Stomach (tissue), 9 donors: ENCODE data around the gene NOSTRIN. TPM values are rescaled to one million over a fixed set of nuclear protein-coding genes. Genes with fewer than 3 reads are reported as not detected.
A peak's percentile ranks its signal among the peaks of the same experiment; 100 is the strongest.

ENCODE experiments used
- DNase-seq, 2 donors: peaks; one replicate each; pipeline versions ENCODE4 v3.0.0 to v3.0.0-alpha.2; 2013 to 2019
- H3K27ac ChIP-seq, 5 donors: fragments of 200-600 bp in 4 of 5; sonication (generic) in 4 of 5; one replicate each; pipeline ENCODE4 v1.5.1; 2013 to 2019; ENCODE audit warnings: mild to moderate bottlenecking in 1 of 5, moderate library complexity in 1 of 5
- H3K27me3 ChIP-seq, 3 donors: fragments of 200-600 bp; sonication (generic); one replicate each; pipeline ENCODE4 v1.5.1; 2017 to 2019; ENCODE audit warnings: mixed run types in 1 of 3
- H3K36me3 ChIP-seq, 4 donors: fragments of 200-600 bp; sonication (generic); 1 replicate in 3 of 4; 2 replicates in 1 of 4; pipeline ENCODE4 v1.5.1; 2016 to 2019
- H3K4me1 ChIP-seq, 4 donors: fragments of 200-600 bp; sonication (generic); one replicate each; pipeline ENCODE4 v1.5.1; 2016 to 2019
- H3K4me3 ChIP-seq, 4 donors: fragments of 200-600 bp; sonication (generic) in 3 of 4; one replicate each; pipeline ENCODE4 v1.5.1; 2016 to 2019; ENCODE audit warnings: mild to moderate bottlenecking in 1 of 4
- H3K9me3 ChIP-seq, 4 donors: fragments of 200-600 bp; sonication (generic); one replicate each; pipeline ENCODE4 v1.5.1; 2016 to 2019
- CTCF ChIP-seq, 7 experiments: fragments of 450-650 bp in 4 of 7; fragments of 200-600 bp in 3 of 7; sonication (generic) in 3 of 7; IDR thresholded peaks; one replicate each; pipeline ENCODE4 v1.5.1; 2016 to 2019; ENCODE audit warnings: antibody characterized with exemption in 7 of 7, control low read depth in 2 of 7, mild to moderate bottlenecking in 1 of 7
- EP300 ChIP-seq: sonication (generic); formaldehyde crosslinking; IDR thresholded peaks from one replicate; pipeline ENCODE4 v1.6.1; 2017; ENCODE audit warnings: antibody characterized with exemption
- POLR2A ChIP-seq, 4 donors: fragments of 450-650 bp; IDR thresholded peaks; one replicate each; pipeline ENCODE4 v1.6.1; 2016; ENCODE audit warnings: antibody characterized with exemption in 4 of 4, control low read depth in 2 of 4, mild to moderate bottlenecking in 1 of 4, moderate library complexity in 1 of 4
- POLR2AphosphoS5 ChIP-seq, 3 donors: sonication (generic); formaldehyde crosslinking; IDR thresholded peaks; one replicate each; pipeline ENCODE4 v1.6.1; 2016; ENCODE audit warnings: antibody characterized with exemption in 3 of 3
- WGBS, 5 donors: extraction: QIAGEN DNeasy Blood & Tissue Kit in 3 of 5; methylation state at CpG; one replicate each; pipeline versions ENCODE4 v1.1.5 to v1.1.7; 2013 to 2018; 5-methylcytosine and 5-hydroxymethylcytosine counted together
- intact Hi-C: fragments of 100-400 bp; cut with DNase I; formaldehyde crosslinking; loops from one replicate; pipeline ENCODE4 v1.15.1; 2023; ENCODE audit warnings: low total_unique reads
- polyA plus RNA-seq, 3 donors: library from polyadenylated mRNA; stranded (reverse); fragments of 200-250 nt; gene quantifications; one replicate each; pipeline ENCODE4 v1.2.3, GENCODE V29; 2013
- total RNA-seq, 5 donors: library from RNA; depleted of rRNA; stranded (reverse); fragments of >200 nt; gene quantifications; one replicate each; pipeline versions ENCODE4 v1.1.0 to v1.2.3, GENCODE V29; 2014 to 2016
- donor health status: healthy with polysubstance abuse.
- donor health status: Bipolar disorder and iron deficiency.
- donor health status: healthy.

The NOSTRIN gene
- total and polyA plus RNA-seq, 8 donors = 13.3 to 117 (median 49.4) TPM

- Histone ChIP-seq H3K27me3 (no peaks in the 10 kb centered on the region), H3K9me3 (no peaks in the 10 kb centered on the region), H3K4me3 (no peak overlapping the region), H3K36me3 (peaks cover 0 to 48% (median 34%) of the 10 kb centered on the region in 4 donors), H3K4me1 (peaks cover 0 to 15% (median 3%) of the 10 kb centered on the region in 4 donors), H3K27ac (no peak overlapping the region)
- TF ChIP-seq POLR2A (IDR thresholded peaks at IDR 0.05) (no peak), EP300 (no peak), POLR2AphosphoS5 (IDR thresholded peaks at IDR 0.05) (no peak), CTCF (IDR thresholded peaks at IDR 0.05) (no peak)
- intact Hi-C loops = no loop called here
- no peak for DNase-seq
- 76 to 82% (median 79%) methylated on average over 2 of the region's 2 CpGs for WGBS, 5 donors
Measured at GRCh38 chr2:168770796-168771195, 31.6 kb upstream of the NOSTRIN start.

GRCh38 chr2:168772704-168773103 is 29.7 kb upstream of the NOSTRIN start:
- H3K4me1 ChIP-seq = no peaks in the 10 kb centered on the region
- no peaks in the 10 kb centered on the region for H3K9me3 ChIP-seq
- H3K27ac ChIP-seq = no peak overlapping the region
- DNase-seq = no peak
- no peak overlapping the region for H3K4me3 ChIP-seq
- peaks cover 0 to 37% (median 26%) of the 10 kb centered on the region in 4 donors for H3K36me3 ChIP-seq
- TF ChIP-seq EP300 (no peak), POLR2AphosphoS5 (IDR thresholded peaks at IDR 0.05) (no peak), CTCF (IDR thresholded peaks at IDR 0.05) (no peak), POLR2A (IDR thresholded peaks at IDR 0.05) (no peak)
- 95 to 100% (median 98%) methylated on average over 1 of the region's 1 CpG for WGBS, 5 donors
- intact Hi-C loops = no loop called here
- H3K27me3 ChIP-seq = no peaks in the 10 kb centered on the region

- Histone ChIP-seq H3K36me3 (peaks cover 0 to 35% (median 26%) of the 10 kb centered on the region in 4 donors), H3K4me3 (no peak overlapping the region), H3K9me3 (no peaks in the 10 kb centered on the region), H3K27ac (no peak overlapping the region), H3K4me1 (no peaks in the 10 kb centered on the region), H3K27me3 (no peaks in the 10 kb centered on the region)
- TF ChIP-seq POLR2AphosphoS5 (IDR thresholded peaks at IDR 0.05) = no peak
- no peak for TF ChIP-seq EP300
- TF ChIP-seq CTCF (IDR thresholded peaks at IDR 0.05) = no peak
- DNase-seq = no peak
- 61 to 74% (median 69%) methylated on average over 2 of the region's 2 CpGs for WGBS, 5 donors
- intact Hi-C loops = no loop called here
Measured at GRCh38 chr2:168773128-168773527, 29.3 kb upstream of the NOSTRIN start.

GRCh38 chr2:168773719-168774521 is 28.5 kb upstream of the NOSTRIN start:
- Histone ChIP-seq H3K36me3 (peaks cover 0 to 34% (median 22%) of the 10 kb centered on the region in 4 donors), H3K27ac (no peak overlapping the region), H3K4me1 (no peaks in the 10 kb centered on the region), H3K9me3 (no peaks in the 10 kb centered on the region), H3K4me3 (no peak overlapping the region), H3K27me3 (no peaks in the 10 kb centered on the region)
- WGBS, 5 donors = 50 to 54% (median 50%) methylated on average over 9 of the region's 9 CpGs
- peak; percentile 72 to 74 for DNase-seq
- intact Hi-C loops = no loop called here
- TF ChIP-seq POLR2AphosphoS5 (IDR thresholded peaks at IDR 0.05) (peak in 2 of 3 donors; percentile 22 to 40), CTCF (IDR thresholded peaks at IDR 0.05) (peak in 5 of 7 experiments; percentile 69 to 84 (median 78)), EP300 (no peak), POLR2A (IDR thresholded peaks at IDR 0.05) (no peak)
